ENCODE measurements around the gene PLCD3. TPM values are rescaled to one million over a fixed set of nuclear protein-coding genes. Genes with fewer than 3 reads are reported as not detected.

The PLCD3 gene
- total and polyA plus RNA-seq, 2 of the 13 experiments (the other 11 are each of a cell fraction or from before 2014, with no cell fraction given): 11.3 to 39.1 TPM

- 0 out of 2 replicates have a peak, but pooled peaks have one; percentile 19 for TF ChIP-seq NR2F2 (IDR thresholded peaks at IDR 0.05; ENCODE audit: borderline replicate concordance, low read depth)
- peak; percentile 35; the same call in 1 of the 2 replicates for TF ChIP-seq UBTF (CRISPR knock-in tag; IDR thresholded peaks at IDR 0.05)
- peak; percentile 45; the same call in 1 of the 2 replicates for TF ChIP-seq POLR2G (IDR thresholded peaks at IDR 0.05; ENCODE audit: low read depth, low read length)
- no peak for TF ChIP-seq ETS1 (CRISPR knock-in tag; IDR thresholded peaks at IDR 0.05)
- TF ChIP-seq KLF16 (CRISPR knock-in tag; IDR thresholded peaks at IDR 0.05): no peak; a peak in 1 of 4 replicates
- no peak for TF ChIP-seq GABPA (IDR thresholded peaks at IDR 0.05; ENCODE audit: low read depth, low read length)
- no peak; the same call in 1 of the 2 replicates for TF ChIP-seq GABPA (CRISPR knock-in tag; IDR thresholded peaks at IDR 0.05; ENCODE audit: low read depth)
- no peak for TF ChIP-seq U2AF2 (IDR thresholded peaks at IDR 0.05; ENCODE audit: low read depth, low read length)
- TF ChIP-seq ZNF646 (CRISPR knock-in tag; IDR thresholded peaks at IDR 0.05): no peak
- 0 out of 2 replicates have a peak, but pooled peaks have one; percentile 50 for TF ChIP-seq MZF1 (CRISPR knock-in tag; IDR thresholded peaks at IDR 0.05; ENCODE audit: borderline replicate concordance)
- TF ChIP-seq POLR2A (IDR thresholded peaks at IDR 0.05; ENCODE audit: insufficient read depth in 1 of 2, low read depth in 2 of 2, low read length in 2 of 2): peak in 1 of 2 experiments; percentile 43; a peak in 1 of 4 replicates
- TF ChIP-seq ZNF614 (CRISPR knock-in tag; IDR thresholded peaks at IDR 0.05; ENCODE audit: borderline replicate concordance): peak; percentile 76; the same call in 1 of the 2 replicates
- TF ChIP-seq ZNF768 (CRISPR knock-in tag; IDR thresholded peaks at IDR 0.05): peak; percentile 33; the same call in 1 of the 2 replicates
- TF ChIP-seq GABPB1 (CRISPR knock-in tag; IDR thresholded peaks at IDR 0.05): peak; percentile 49
- TF ChIP-seq ZNF124 (CRISPR knock-in tag; IDR thresholded peaks at IDR 0.05): no peak
- peak; percentile 55; the same call in 1 of the 2 replicates for TF ChIP-seq TGIF2 (CRISPR knock-in tag; IDR thresholded peaks at IDR 0.05)
- TF ChIP-seq SOX13 (IDR thresholded peaks at IDR 0.05): no peak
- TF ChIP-seq SOX13 (CRISPR knock-in tag; conservative IDR thresholded peaks at IDR 0.05 in 1 of 2, IDR thresholded peaks at IDR 0.05 in 1 of 2): peak in 1 of 2 experiments; percentile 75; a peak in 2 of 4 replicates
- no peak for TF ChIP-seq KAT2B (IDR thresholded peaks at IDR 0.05; ENCODE audit: borderline replicate concordance, low read depth, low read length)
Measured at GRCh38 chr17:45129426-45129939, 2.8 kb downstream of the PLCD3 start (continued).
